ENCODE measurements around the gene JARID2.
A peak's percentile ranks its signal among the peaks of the same experiment; 100 is the strongest.

The JARID2 gene

DNA sequence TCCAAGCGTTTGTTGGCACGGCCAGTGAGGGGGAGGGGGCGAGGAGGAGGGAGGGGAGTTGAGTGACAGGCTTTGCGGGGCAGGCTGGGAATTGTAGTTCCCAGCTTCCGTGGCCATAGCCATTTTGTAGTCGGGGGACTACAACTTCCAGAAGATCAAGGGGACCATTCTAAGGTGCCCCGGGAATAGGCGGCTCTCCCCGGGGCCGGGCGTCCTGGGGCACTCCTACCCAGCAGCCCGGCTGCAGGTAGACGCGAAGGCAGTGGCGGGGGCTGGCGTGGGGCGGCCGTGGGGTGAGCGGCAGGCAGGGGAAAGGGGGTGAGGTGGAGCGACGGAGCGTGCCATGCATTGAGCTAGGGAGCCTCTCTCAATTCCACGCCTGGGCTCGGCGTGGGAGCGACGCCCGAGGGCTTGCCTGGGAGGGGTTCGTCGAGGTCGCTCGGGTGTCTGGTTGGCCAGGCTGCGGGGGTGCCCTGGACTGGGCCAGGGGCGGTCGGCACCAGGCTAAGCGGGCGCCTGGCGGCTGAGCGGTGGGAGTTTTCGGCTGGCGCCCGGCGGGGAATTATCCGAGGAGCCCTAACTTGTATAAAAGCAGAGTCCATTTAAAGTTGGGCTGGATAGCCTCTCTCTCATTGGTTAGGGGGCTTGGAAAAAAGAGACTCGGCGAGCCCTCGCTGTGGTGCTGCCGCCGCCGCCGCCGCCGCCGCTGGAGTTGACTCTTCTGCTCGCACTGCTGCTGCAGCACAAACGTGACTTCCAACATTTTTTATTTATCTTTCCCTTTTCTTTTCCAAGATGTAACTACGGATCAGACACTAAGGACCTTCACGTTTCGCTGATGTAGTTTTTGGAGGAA, at the start of gene JARID2:
TSS of gene JARID2 (plus strand) at position 709 of the 856 bp plus-strand sequence. CDS start 471 bp downstream, outside the sequence.
- DNase-seq (ENCODE audit: extremely low spot score, insufficient read length, low read depth): peak; percentile 93
- peak; percentile 91 for FAIRE-seq

DNA sequence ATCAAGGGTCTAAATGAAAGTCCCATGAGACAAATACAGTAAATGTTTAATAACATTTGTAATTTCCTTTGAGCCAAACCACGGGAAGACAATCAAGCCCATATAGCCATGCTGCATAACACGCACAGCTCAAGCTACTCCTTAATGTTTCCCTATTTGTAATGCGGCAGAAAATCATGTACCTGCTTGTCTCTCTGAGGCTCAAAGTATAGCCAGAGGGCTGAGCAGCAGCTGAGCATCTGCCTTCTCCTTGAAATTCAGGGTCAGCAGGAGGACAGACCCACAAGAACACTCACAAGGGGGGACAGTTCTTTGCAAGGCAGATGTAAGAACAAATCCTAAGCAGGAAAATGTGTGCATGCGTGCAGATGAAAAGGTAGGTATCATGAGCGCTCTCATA, 45.8 kb upstream of the JARID2 start:
- no peak for DNase-seq (ENCODE audit: extremely low spot score, insufficient read length, low read depth)
- FAIRE-seq: no peak

DNA sequence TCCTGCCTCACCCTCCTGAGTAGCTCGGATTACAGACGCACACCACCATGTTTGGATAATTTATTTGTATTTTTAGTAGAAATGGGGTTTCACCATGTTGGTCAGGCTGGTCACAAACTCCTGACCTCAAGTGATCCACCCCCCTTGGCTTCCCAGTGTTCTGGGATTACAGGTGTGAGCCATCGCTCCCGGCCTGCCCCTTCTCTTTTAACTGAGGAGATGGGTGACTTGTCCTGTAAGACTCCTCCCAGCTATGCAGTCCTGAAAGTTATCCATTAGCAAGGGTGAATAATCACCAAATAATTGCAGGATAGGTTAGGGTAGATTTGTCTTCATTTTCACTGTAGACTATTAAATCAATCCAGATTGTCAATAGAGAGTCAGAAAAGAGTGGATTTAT, 40.5 kb upstream of the JARID2 start:
- FAIRE-seq: no peak
- DNase-seq (ENCODE audit: extremely low spot score, insufficient read length, low read depth): no peak

DNA sequence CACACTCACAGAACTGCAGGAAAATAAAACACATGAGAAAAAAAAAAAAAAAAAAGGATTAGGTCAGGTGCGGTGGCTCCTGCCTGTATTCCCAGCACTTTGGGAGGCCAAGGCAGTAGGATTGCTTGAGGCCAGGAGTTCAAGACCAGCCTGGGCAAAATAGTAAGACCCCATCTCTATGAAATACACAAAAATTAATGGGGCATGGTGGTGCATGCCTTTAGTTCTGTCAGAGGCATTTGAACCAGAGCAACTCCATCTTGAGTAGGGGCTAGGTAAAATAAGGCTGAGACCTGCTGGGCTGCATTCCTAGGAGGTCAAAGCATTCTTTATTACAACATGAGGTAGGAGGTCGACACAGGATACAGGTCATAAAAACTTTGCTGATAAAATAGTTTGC, 39.0 kb upstream of the JARID2 start:
- DNase-seq (ENCODE audit: extremely low spot score, insufficient read length, low read depth): no peak
- FAIRE-seq: no peak

DNA sequence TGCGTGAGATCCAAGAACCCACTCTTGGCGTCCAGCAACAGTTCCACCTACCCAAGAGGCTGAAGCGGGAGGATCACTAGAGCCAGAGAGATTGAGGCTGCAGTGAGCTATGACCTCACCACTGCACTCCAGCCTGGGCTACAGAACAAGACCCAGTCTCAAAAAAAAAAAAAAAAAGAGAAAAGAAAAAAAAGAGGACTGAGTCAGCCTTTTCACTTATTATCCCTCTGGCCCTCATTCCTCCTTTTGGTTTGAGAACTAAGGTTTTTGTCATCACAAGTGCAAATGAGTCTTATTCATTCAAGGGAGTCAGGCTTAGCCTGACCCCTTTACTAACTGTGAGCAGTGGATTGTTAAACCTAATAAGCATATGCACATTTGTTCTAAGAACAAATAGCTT, 37.9 kb upstream of the JARID2 start:
- DNase-seq (ENCODE audit: extremely low spot score, insufficient read length, low read depth): no peak
- FAIRE-seq: no peak

DNA sequence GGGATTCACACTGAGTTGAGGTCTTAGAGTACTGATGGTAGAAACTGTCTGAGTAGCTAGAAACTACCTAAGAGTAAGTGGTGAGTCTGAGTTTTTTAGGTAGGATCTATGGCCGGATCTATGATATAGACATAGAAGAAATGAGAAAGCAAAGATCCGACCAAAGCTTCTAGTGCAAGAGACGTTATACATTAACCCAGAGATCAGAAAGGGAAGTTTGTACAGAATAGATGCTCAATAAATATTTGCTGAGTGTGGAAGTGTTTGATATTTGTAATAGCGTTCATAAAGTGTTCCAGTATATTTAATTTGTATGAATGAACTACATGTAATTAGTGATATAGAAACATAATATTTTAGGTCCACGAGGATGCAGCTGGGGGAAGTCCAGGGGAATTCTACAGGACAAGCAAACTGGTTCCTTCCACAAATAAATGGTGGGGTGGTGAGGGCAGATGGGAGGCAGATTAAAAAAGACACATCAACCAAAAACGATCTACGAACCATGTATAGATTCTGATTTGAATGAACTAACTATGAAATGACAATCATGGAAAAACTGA, 31.9 kb upstream of the JARID2 start:
- DNase-seq (ENCODE audit: extremely low spot score, insufficient read length, low read depth) (no peak), FAIRE-seq (no peak)

DNA sequence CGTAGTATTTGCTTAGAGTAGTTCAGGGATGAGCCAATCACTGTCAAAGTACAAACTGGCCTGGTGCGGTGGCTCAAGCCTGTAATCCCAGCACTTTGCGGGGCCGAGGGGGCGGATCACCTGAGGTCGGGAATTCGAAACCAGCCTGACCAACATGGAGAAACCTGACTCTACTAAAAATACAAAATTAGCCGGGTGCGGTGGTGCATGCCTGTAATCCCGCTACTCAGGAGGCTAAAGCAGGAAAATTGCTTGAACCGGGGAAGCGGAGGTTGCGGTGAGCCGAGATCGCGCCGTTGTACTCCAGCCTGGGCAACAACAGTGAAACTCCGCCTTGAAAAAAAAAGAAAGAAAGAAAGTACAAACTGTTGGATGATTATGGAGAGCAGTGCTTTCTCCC, 27.5 kb upstream of the JARID2 start:
- DNase-seq (ENCODE audit: extremely low spot score, insufficient read length, low read depth): no peak
- no peak for FAIRE-seq

DNA sequence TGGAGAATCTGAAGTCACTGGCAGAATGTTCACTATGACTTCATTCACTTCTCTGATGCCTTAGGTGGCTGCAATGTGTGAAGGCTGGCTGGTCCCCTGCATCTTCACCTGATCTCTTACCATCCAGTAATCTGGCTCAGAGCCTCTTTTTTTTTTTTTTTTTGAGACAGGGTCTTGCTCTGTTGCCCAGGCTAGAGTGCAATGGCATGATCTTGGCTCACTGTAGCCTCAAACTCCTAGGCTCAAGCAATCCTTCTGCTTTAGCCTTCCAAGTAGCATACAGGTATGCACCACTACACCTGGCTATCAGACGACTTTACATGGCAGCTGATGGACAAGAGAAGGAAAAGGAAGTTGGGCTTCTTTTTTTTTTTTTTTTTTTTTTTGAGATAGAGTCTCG, 25.8 kb upstream of the JARID2 start:
- DNase-seq (ENCODE audit: extremely low spot score, insufficient read length, low read depth): no peak
- FAIRE-seq: no peak

DNA sequence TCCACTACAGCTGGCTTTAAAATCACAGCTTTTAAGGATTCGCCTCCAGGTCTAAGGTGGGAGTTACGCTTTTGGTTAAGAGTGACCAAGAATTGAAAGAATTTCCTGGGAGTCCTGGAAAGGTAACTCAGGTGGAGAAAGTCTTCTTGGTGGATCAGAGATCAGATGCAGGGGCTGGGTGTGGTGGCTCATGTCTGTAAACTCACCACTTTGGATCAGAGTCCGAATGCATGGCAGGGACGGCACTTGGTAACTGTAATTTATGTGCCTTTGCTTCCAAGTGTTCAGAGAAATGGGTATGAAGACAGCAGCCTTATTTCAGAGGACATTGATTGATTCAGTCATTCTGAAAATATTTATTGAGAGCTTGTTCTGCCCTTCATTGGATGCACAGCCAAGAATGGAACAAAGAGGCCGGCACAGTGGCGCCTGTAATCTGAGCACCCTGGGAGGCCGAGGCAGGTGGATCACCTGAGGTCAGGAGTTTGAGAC, 18.0 kb upstream of the JARID2 start:
- FAIRE-seq: no peak

DNA sequence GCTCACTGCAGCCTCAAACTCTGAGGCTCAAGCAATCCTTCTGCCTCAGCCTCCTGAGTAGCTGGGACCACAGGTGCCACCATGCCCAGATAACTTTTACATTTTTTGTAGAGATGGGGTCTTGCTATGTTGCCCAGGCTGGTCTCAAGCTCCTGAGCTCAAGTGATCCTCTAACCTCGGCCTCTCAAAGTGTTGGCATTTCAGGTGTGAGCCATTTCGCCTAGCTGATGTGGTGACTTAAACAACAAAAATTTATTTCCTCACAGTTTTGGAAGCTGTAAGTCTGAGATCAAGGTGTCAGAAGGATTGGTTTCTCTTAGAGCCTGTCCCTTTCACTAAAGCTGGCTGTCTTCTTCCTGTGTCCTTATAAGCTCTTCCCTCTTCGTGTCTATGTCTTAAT, 15.0 kb upstream of the JARID2 start:
- FAIRE-seq (no peak), DNase-seq (ENCODE audit: extremely low spot score, insufficient read length, low read depth) (no peak)

More for the DNA sequence above, 18.0 kb upstream of the JARID2 start:
- no peak for DNase-seq (ENCODE audit: extremely low spot score, insufficient read length, low read depth)

DNA sequence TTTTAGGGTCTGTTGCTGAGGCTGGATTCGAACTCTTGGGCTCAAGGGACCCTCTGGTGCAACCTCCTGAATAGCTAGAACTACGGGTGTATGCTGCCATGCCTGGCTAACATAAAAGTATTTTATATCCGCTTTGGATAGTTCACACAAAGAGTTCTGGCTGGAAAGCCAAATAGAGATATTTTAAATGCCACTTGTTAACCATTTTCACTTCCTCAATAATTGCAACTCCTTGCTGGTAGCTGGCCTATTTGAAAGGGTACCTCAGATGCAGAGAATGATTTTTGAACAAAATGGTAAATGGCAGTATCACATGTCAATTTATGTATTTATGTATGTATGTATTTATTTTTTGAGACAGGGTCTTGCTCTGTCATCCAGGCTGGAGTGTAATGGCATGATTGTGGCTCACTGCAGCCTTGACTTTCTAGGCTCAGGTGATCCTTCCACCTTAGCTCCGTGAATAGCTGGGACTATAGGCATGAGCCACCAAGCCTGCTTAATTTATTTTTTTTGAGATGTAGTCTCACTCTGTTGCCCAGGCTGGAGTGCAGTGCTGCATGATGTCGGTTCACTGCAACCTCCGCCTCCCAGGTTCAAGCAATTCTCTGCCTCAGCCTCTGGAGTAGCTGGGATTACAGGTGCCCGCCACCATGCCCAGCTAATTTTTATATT, 12.9 kb upstream of the JARID2 start:
- FAIRE-seq: peak; percentile 67
- DNase-seq (ENCODE audit: extremely low spot score, insufficient read length, low read depth): no peak

DNA sequence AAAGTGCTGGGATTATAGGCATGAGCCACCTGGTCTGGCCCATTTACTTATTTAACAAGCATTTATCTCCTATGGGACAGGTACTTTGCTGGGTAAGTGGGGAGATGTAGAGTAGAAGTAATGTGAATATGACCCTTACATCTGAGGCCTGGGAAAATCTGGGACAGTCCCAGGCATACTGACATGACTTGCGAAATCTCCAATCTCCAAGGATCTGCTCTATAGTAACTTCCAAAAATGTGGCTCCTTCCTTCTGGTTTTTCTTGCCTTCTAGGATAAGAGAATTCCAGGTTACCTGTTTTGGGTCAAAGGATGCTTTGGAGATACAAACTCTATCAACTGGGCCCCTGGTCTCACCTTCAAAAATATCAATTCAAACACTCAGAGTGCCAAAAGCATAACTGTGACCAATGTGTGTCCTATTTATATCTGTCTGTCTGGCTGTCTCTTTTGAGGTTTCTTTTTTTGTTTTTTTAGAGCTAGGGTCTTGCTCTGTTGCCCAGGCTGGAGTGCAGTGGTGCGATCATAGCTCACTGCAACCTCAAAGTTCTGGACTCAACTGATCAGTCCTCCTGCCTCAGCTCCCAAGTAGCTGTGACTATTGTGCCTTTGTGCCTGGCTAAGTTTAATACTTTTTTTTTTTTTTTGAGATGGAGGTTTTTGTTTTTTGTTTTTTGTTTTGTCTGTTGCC, 11.7 kb upstream of the JARID2 start:
- DNase-seq (ENCODE audit: extremely low spot score, insufficient read length, low read depth) (no peak), FAIRE-seq (no peak)

DNA sequence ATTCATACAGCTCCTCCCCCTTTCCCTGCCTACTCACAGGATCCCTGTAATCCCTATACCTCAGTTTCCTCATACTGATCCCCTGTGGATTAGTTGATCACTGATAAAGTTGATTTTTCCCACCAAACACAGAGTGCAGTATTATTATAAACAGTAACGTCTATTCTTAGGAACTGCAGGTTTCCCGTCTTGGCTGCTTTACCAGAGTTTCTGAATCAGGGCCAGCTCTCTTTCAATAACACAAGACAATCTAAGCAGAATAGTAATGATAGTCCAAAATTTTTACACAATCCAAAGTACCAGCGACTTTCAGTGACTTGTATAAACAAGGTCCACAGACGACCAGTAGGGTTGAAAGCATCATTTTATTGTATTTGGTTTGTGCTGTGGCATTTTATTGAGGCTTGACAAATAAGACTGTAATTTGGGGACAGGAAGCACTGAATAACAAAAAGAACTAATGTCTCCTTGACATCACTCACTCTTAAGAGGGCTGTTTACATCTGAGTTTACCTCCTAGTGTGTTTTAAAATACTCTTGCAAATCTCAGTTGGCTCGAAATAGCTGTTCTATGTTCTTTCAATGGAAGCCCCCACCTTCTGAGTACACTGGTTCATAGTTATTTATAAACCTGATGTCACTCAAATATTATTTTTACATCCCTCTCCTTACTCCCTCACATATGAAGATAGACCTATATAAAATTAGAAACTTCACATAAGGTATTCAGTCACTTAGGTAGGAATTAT, 6.1 kb upstream of the JARID2 start:
- no peak for DNase-seq (ENCODE audit: extremely low spot score, insufficient read length, low read depth)
- FAIRE-seq: no peak

DNA sequence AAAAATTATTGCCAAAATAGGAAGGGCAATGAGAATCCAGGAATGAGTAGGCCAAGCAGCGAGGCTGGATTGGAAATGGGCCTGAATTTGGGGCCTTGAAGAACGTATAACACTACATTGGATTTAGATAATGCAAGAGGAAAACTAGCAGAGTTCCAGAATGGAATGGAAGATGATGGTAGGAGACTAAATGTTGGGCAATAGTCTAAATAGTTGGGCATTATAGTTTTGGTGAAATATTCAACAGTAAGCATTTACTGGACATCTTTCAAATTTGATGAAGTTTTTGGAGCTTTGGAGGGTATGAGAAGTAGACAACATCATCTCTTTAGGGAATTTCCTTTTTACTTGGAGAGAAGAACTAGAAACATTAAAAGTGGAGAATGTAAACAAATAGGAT, 3.4 kb upstream of the JARID2 start:
- DNase-seq (ENCODE audit: extremely low spot score, insufficient read length, low read depth): no peak
- no peak for FAIRE-seq

DNA sequence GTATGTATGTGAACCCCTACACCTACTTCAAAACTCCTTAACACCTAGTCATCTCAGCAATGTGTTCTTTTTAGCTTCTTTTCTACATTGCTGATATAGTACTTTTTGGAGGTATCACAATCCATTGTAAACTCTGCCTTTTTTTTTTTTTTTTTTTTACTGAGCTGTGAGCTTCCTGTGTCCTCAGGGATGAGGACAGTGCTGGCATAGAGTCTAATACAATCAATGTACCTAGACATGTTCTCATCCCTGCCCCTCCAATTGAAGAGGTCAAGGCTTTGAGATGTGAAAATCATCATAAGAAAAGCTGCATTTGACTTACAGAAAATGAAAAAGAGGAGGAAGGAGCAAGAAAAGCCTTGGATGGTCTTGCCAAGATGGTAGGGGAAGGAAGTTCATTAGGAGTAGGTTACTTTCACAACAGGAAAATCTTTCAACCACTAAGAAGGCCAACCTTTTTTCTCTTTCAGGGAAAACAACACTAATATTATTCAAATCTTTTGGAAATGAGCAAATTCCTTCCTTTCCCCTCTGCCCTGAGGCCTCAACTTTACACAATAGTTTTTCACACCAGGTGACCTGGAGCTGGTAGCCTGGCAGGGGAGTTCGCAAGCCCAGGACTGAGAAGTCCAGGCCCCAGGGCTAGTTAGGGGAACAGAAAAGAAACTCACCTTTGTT, 2.8 kb upstream of the JARID2 start:
- DNase-seq (ENCODE audit: extremely low spot score, insufficient read length, low read depth): no peak

DNA sequence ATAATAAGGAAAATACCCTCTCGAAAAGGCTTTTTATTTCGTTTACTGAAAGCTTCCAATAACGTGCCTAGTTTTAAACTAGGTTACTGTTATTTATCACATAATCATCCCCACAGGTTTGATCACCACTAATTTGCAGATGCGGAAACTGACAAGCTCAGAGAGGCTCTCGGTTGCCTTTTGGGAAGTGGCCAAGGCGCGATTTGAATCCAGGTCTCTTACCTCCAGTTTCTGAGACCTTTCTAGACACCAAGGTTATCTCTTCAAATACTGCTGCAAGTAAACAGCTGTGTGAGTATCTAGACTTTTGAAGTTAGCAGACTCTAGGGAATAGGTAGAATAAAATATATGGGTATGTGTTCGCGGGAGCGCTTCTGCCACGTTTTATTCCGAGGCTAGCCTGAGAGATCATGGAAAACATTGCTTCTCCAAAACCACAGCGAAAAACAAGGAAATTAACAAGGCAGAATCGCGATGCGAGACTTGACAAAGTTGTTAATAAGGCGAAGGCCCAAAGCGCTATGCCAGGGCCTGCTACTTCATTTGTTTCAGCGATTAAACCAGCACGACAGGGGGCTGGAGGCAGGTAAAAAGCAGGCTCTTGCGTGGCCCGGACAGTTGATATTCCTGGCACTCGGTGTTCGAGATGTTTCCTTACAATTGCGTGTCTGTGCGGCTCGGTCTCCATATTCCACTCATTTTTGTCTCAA, 1.8 kb upstream of the JARID2 start:
- DNase-seq (ENCODE audit: extremely low spot score, insufficient read length, low read depth) (no peak), FAIRE-seq (no peak)

More for the DNA sequence above, 2.8 kb upstream of the JARID2 start:
- FAIRE-seq: no peak

DNA sequence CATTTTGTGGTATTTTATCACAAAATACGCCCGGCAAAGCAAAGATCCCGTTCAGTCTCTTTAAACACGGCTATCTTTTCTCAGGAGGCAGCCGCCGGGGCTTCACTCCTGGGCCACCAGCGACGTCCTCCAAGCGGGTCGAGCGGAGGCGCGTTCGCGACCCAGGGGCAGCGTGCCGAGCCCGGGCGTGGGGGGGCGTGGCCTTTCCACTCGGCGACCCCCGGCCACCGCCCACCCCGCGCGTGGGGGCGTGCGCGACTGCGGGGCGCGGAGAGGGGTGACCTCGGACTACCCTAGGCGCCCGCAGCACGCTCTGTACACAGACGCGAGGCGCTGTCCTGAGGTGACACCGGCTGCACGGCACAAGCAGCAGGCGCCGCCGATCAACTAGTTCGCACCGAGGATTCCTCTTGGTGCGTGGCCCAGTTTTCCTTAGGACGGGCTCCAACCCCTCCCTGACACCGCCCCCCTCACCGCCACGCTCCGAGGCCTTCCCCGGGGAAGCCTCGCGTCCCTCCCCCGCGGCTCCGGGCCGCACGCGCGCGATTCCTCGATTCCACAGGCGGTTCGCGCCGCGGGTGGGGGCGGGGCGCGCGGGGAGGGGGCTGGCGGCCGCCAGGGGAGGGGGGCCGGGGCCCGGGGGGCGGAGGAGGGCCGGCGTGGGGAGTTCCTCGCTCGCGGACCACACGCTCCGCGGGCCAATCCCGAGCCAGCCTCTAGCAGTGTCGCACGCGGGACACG, 1.1 kb upstream of the JARID2 start:
- no peak for FAIRE-seq
- DNase-seq (ENCODE audit: extremely low spot score, insufficient read length, low read depth): no peak

DNA sequence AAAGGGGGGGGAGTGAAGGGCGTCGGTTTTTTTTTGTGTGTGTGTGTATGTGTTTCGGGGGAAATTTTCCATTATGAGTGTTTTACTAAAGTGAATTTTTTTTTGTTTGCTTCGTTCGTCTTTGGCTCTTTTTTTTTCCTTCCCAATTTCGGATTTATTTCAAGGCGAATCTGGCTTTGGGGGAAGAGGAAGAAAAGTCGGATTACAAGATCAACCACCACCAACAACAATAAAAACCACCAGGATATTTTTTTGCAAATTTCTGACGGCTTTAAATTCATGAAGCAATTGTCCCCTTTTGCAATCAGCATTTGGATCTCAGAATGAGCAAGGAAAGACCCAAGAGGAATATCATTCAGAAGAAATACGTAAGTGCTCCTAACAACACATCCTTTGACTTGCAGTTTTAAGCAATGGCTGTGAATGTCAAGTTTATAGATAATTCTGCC, 372 bp downstream of the JARID2 start:
- DNase-seq (ENCODE audit: extremely low spot score, insufficient read length, low read depth): no peak
- FAIRE-seq: no peak

All from GM18507 (cell line).